ENCODE data around the gene UGT2B17.
"Not testable (repeated sequence)": the region's sequence is repeated elsewhere in the genome, so short reads cannot be mapped to it uniquely, and the experiment has no call there.

- TF ChIP-seq, protein P1, sequence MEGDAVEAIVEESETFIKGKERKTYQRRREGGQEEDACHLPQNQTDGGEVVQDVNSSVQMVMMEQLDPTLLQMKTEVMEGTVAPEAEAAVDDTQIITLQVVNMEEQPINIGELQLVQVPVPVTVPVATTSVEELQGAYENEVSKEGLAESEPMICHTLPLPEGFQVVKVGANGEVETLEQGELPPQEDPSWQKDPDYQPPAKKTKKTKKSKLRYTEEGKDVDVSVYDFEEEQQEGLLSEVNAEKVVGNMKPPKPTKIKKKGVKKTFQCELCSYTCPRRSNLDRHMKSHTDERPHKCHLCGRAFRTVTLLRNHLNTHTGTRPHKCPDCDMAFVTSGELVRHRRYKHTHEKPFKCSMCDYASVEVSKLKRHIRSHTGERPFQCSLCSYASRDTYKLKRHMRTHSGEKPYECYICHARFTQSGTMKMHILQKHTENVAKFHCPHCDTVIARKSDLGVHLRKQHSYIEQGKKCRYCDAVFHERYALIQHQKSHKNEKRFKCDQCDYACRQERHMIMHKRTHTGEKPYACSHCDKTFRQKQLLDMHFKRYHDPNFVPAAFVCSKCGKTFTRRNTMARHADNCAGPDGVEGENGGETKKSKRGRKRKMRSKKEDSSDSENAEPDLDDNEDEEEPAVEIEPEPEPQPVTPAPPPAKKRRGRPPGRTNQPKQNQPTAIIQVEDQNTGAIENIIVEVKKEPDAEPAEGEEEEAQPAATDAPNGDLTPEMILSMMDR (IDR thresholded peaks at IDR 0.05; ENCODE audit: low read depth, low read length) = not testable (repeated sequence)
- not testable (repeated sequence) for TF ChIP-seq EZH2phosphoT487 (IDR thresholded peaks at IDR 0.05; ENCODE audit: low read depth)
These were observed 71.3 kb downstream of the UGT2B17 start for GRCh38 chr4:68504836-68505235.

Measured in OCI-LY3 (cell line).